Right lung (tissue), 5 donors: ENCODE results near the gene SEMA6B. TPM values are rescaled to one million over a fixed set of nuclear protein-coding genes. Genes with fewer than 3 reads are reported as not detected.

ENCODE experiments used
- DNase-seq, 2 donors: peaks; one replicate each; pipeline ENCODE4 v3.0.0-alpha.2; 2013
- polyA plus RNA-seq, 5 donors: library from polyadenylated mRNA; unstranded; fragments of 120-200 nt; gene quantifications; one replicate each; pipeline versions ENCODE4 v1.2.1 to v1.2.3, GENCODE V29; 2013; ENCODE audit warnings: inconsistent platforms in 1 of 5, low replicate concordance in 1 of 5; ENCODE audit not compliant: insufficient read length in 5 of 5, insufficient read depth in 1 of 5

Gene SEMA6B
- polyA plus RNA-seq, 5 donors: 2.1 to 5.2 (median 2.8) TPM

- DNase-seq: no peak
Observed at GRCh38 chr19:4494691-4495064, 64.8 kb downstream of the SEMA6B start.

DNA sequence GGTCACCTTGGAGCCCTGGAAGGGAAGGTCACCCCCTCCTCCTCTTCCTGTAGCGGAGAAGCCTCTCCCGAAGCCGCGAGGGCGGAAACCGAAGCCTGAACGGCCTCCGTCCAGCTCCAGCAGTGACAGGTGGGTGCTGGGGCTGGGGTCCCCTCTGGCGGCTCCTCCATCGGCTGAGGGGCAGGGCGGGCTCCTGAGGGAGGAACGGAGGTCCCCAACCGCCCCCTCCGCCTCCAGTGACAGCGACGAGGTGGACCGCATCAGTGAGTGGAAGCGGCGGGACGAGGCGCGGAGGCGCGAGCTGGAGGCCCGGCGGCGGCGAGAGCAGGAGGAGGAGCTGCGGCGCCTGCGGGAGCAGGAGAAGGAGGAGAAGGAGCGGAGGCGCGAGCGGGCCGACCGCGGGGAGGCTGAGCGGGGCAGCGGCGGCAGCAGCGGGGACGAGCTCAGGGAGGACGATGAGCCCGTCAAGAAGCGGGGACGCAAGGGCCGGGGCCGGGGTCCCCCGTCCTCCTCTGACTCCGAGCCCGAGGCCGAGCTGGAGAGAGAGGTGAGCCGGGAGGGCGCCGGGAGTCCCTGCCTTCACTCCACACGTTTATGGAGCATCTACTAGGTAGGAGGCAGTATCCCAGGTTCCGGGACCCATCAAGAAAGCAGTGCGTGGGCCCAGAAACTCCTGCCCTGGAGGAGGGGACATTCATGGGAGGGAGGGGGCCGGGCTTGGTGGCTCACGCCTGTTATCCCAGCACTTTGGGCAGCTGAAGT lies 65.4 kb downstream of the SEMA6B start:
- DNase-seq: no peak

DNA sequence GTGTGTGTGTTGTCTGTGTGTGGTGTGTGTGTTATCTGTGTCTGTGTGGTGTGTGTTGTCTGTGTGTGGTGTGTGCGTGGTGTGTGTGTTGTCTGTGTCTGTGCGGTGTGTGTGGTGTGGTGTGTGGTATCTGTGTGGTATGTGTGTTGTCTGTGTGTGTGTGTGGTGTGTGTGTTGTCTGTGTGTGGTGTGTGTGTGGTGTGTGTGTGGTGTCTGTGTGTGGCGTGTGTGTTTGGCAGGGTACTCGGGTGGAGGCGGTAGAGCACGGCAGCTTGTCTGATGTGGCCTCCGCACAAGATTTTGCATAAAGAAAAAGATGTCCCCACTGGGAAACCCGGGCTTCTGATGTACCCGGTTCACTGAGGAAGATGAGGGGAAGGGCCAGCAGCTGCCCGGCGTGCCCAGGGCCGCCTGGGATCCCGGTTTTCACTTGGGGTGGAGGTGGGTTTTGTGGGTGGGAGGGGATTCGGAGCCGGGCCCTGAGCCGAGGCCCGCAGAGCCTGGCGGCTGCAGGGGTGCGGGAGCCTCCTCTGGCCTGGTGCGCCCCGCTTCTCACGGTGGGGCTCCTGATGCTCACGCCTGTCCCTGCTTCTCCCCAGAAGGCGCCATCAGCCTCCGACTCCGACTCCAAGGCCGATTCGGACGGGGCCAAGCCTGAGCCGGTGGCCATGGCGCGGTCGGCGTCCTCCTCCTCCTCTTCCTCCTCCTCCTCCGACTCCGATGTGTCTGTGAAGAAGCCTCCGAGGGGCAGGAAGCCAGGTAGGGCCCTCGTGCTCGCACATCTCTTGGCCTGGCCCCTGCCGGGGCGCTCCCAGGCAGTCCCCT lies 66.2 kb downstream of the SEMA6B start:
- no peak for DNase-seq

Other genes starting within 250 kb of the SEMA6B start
- gene STAP2, start 220.9 kb downstream of the SEMA6B start, polyA plus RNA-seq: 10 to 100 TPM; 29.1 to 40.3 (median 33.3) TPM
- 10 to 100 TPM; 14.7 to 27.8 (median 20.8) TPM for gene MPND, start 216.1 kb downstream of the SEMA6B start, polyA plus RNA-seq
- 100 to 1,000 TPM in 1 of 5 donors, 10 to 100 TPM in 4; 64.8 to 131 (median 87.4) TPM for gene SH3GL1, start 159.1 kb downstream of the SEMA6B start, polyA plus RNA-seq
- gene CHAF1A, start 157.0 kb downstream of the SEMA6B start, polyA plus RNA-seq: 10 to 100 TPM; 16.8 to 29.1 (median 24.7) TPM
- gene UBXN6, start 101.9 kb downstream of the SEMA6B start, polyA plus RNA-seq: 100 to 1,000 TPM in 1 of 5 donors, 10 to 100 TPM in 4; 68.2 to 133 (median 89.3) TPM
- gene HDGFL2, start 87.4 kb downstream of the SEMA6B start, polyA plus RNA-seq: 10 to 100 TPM; 59.1 to 97.0 (median 77.2) TPM
- gene PLIN4, start 41.2 kb downstream of the SEMA6B start, polyA plus RNA-seq: 1 to 10 TPM in 3 of 5 donors, under 1 TPM in 2; 0.75 to 1.4 (median 1.1) TPM
- 1 to 10 TPM; 1.8 to 3.1 (median 1.8) TPM for gene PLIN5, start 24.5 kb downstream of the SEMA6B start, polyA plus RNA-seq
- gene LRG1, start 19.6 kb downstream of the SEMA6B start, polyA plus RNA-seq: 1 to 10 TPM in 3 of 5 donors, under 1 TPM in 2; 0.64 to 1.1 (median 1.0) TPM
- 10 to 100 TPM; 13.1 to 16.7 (median 13.7) TPM for gene TNFAIP8L1, start 79.8 kb upstream of the SEMA6B start, polyA plus RNA-seq
- 100 to 1,000 TPM in 1 of 5 donors, 10 to 100 TPM in 4; 57.2 to 105 (median 69.4) TPM for gene MYDGF, start 110.7 kb upstream of the SEMA6B start, polyA plus RNA-seq
- gene DPP9, start 164.2 kb upstream of the SEMA6B start, polyA plus RNA-seq: 10 to 100 TPM; 20.2 to 34.1 (median 29.0) TPM
- gene FEM1A, start 232.1 kb upstream of the SEMA6B start, polyA plus RNA-seq: 1 to 10 TPM; 1.4 to 2.4 (median 1.6) TPM